ENCODE data around the gene RAB33B.

DNA sequence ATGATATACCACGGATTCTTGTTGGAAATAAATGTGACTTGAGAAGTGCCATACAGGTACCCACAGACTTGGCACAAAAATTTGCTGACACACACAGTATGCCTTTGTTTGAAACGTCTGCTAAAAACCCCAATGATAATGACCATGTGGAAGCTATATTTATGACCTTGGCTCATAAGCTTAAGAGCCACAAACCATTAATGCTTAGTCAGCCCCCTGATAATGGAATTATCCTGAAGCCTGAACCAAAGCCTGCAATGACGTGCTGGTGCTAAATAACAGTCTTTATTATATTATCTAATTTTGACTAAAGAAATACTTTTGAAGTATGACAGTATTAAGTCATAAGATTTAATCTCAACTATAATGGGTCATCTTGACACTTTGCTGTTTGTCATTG lies 18.9 kb downstream of the RAB33B start:
- TF ChIP-seq, protein P1, sequence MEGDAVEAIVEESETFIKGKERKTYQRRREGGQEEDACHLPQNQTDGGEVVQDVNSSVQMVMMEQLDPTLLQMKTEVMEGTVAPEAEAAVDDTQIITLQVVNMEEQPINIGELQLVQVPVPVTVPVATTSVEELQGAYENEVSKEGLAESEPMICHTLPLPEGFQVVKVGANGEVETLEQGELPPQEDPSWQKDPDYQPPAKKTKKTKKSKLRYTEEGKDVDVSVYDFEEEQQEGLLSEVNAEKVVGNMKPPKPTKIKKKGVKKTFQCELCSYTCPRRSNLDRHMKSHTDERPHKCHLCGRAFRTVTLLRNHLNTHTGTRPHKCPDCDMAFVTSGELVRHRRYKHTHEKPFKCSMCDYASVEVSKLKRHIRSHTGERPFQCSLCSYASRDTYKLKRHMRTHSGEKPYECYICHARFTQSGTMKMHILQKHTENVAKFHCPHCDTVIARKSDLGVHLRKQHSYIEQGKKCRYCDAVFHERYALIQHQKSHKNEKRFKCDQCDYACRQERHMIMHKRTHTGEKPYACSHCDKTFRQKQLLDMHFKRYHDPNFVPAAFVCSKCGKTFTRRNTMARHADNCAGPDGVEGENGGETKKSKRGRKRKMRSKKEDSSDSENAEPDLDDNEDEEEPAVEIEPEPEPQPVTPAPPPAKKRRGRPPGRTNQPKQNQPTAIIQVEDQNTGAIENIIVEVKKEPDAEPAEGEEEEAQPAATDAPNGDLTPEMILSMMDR (IDR thresholded peaks at IDR 0.05), result no peak
- no peak for TF ChIP-seq POLR2A (IDR thresholded peaks at IDR 0.05)
